NCI-H2171 treated with DMSO at 0.1 percent for 48 hours (cell line): Measurements from ENCODE around the gene PRDM16.

Experiments used
- DNase-seq: peaks from one replicate; lab custom pipeline; 2025; lab: John Stamatoyannopoulos, UW

PRDM16 gene

GRCh38 chr1:3207217-3207848, 138.3 kb downstream of the PRDM16 start:
- DNase-seq: no peak

- no peak for DNase-seq
Observed at GRCh38 chr1:3208819-3209200, 139.8 kb downstream of the PRDM16 start.

- DNase-seq: no peak
Observed at GRCh38 chr1:3209201-3209600, 140.2 kb downstream of the PRDM16 start.

GRCh38 chr1:3211582-3212375, 142.8 kb downstream of the PRDM16 start:
- DNase-seq: no peak

- DNase-seq: no peak
Observed at GRCh38 chr1:3212453-3213355, 143.7 kb downstream of the PRDM16 start.

- no peak for DNase-seq
Observed at GRCh38 chr1:3213730-3214129, 144.7 kb downstream of the PRDM16 start.

- no peak for DNase-seq
Observed at GRCh38 chr1:3215198-3216014, 146.4 kb downstream of the PRDM16 start.

GRCh38 chr1:3216015-3216391, 147.0 kb downstream of the PRDM16 start:
- DNase-seq: no peak

- DNase-seq: no peak
Observed at GRCh38 chr1:3217181-3217641, 148.2 kb downstream of the PRDM16 start.

GRCh38 chr1:3217979-3218679, 149.1 kb downstream of the PRDM16 start:
- no peak for DNase-seq

- DNase-seq: peak; percentile 9
Observed at GRCh38 chr1:3219005-3219790, 150.2 kb downstream of the PRDM16 start.

- DNase-seq: no peak
Observed at GRCh38 chr1:3219791-3220467, 150.9 kb downstream of the PRDM16 start.

GRCh38 chr1:3221112-3222041, 152.4 kb downstream of the PRDM16 start:
- no peak for DNase-seq

- DNase-seq: peak; percentile 90
Observed at GRCh38 chr1:3222042-3222692, 153.2 kb downstream of the PRDM16 start.

- no peak for DNase-seq
Observed at GRCh38 chr1:3225661-3226060, 156.7 kb downstream of the PRDM16 start.

GRCh38 chr1:3226191-3226590, 157.2 kb downstream of the PRDM16 start:
- DNase-seq: no peak

- DNase-seq: no peak
Observed at GRCh38 chr1:3226701-3227350, 157.8 kb downstream of the PRDM16 start.

GRCh38 chr1:3227351-3227704, 158.3 kb downstream of the PRDM16 start:
- DNase-seq: no peak
